ELR (cell line): ENCODE data around the gene INPP4A.

Experiments
- DNase-seq: peaks from one replicate; pipeline ENCODE4 v3.0.0-alpha.2; 2015; ENCODE audit warnings: low read depth

INPP4A gene

GRCh38 chr2:98436734-98437133 lies 7.9 kb upstream of the INPP4A start:
- DNase-seq, result no peak

GRCh38 chr2:98438190-98439133 lies 6.2 kb upstream of the INPP4A start:
- peak; percentile 5 for DNase-seq

GRCh38 chr2:98441706-98442450 lies 2.8 kb upstream of the INPP4A start:
- DNase-seq, result no peak

- DNase-seq, result no peak
Observed at GRCh38 chr2:98442488-98442887, 2.2 kb upstream of the INPP4A start.

DNA sequence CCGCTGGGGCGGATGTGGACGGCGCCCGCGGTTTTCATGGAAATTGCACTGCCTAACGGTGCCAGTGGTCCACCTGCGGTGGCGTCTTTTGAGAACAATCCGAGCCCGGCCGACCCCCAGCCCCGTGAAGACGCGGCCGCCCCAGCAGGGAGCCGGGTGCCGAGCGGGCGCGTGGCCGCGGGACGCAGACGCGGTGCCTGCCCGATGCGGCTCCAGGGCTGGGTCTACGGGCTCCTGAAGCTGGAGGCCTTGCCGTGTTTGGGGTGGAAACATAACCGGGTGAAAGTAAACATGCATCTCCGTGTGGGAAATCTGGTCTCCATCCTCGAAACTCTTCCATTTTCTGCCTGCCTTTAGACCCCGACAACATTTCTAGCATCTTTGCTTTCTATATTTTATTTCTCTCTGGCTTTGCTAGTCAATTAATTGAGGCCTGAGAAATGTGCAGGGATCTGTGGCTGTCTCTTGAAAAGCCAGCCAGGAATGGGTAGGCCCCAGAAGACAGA lies 572 bp downstream of the INPP4A start:
- peak; percentile 45 for DNase-seq

DNA sequence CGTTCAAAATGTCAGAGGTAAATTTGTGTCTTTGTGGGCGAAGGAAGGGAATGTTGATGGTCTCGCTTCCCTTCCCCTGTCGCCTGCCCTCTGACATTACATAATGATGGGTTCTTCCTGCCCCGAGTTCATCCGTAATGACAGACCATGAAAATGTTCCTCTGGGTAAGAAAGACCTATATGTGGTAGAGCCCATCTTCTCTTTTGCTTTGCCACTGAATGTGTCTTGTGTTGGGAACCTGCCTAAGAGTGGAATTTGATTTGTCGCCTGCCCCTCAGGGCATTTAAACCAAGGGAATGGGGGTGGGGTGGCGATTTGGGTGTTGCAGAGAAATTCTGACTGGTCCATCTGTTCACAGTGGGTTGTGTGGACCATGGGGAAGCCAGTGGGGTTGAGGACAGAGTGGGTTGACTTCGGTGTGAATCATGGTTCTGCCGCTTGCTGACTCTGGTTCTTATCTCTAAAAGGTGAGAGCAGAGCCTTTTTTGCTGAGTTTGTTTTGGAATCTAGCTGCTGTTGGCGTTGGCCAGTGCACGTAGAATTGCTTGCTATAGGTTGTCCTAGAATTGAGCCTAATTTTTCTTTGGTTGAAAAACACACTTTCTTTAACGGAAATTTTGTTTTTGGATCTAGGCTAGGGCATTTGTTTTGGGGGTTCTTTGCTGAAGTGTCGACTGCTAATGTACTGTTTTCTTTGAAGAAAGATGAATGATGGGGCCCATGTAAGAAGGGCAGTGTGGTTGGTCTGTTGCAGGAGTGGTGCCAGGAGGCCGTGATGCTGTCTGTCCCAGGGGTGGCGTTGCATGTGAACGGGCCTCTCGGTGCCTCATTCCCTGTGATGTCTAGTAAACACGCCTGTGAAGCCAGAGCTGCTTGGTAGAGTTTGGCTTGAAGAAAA lies 1.3 kb downstream of the INPP4A start:
- DNase-seq, result peak; percentile 22

- DNase-seq, result no peak
Observed at GRCh38 chr2:98446850-98447249, 2.2 kb downstream of the INPP4A start.

DNA sequence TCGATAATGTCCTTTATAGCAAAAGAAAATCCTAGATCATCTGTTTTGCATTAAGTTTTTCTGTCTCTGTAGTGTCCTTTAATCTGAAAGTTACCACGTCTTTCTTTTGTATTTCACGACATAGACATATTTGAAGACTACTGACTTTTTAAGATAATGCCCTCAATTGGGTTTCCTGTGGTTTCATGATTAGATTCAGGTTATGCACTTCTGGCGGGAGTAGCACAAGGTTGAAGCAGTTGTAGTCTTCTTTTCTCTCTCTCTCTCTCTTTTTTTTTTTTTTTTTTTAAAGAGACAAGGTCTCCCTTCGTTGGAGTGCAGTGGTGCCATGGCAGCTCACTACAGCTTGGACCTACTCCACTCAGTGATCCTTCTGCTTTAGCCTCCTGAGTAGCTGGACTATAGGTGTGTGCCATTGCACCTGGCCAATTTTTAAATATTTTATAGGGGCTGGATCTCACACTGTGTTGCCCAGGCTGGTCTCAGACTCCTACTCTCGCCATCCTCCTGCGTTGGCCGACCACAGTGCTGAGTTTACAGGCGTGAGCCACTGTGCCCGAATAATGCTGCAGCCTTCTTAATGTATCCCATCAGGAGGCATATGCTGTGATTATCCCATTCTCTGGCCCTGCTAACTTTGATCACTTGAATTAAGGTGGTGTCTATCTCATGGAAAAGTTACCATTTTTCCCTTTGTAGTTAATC lies 3.9 kb downstream of the INPP4A start:
- no peak for DNase-seq

- no peak for DNase-seq
Observed at GRCh38 chr2:98452396-98453027, 7.9 kb downstream of the INPP4A start.

GRCh38 chr2:98453083-98453482 lies 8.4 kb downstream of the INPP4A start:
- DNase-seq, result no peak

GRCh38 chr2:98453531-98453930 lies 8.9 kb downstream of the INPP4A start:
- DNase-seq, result no peak

- DNase-seq, result no peak
Observed at GRCh38 chr2:98454073-98454472, 9.4 kb downstream of the INPP4A start.

- DNase-seq, result peak; percentile 70
Observed at GRCh38 chr2:98454500-98455235, 10.0 kb downstream of the INPP4A start.

GRCh38 chr2:98455494-98455976 lies 10.9 kb downstream of the INPP4A start:
- peak; percentile 40 for DNase-seq

DNA sequence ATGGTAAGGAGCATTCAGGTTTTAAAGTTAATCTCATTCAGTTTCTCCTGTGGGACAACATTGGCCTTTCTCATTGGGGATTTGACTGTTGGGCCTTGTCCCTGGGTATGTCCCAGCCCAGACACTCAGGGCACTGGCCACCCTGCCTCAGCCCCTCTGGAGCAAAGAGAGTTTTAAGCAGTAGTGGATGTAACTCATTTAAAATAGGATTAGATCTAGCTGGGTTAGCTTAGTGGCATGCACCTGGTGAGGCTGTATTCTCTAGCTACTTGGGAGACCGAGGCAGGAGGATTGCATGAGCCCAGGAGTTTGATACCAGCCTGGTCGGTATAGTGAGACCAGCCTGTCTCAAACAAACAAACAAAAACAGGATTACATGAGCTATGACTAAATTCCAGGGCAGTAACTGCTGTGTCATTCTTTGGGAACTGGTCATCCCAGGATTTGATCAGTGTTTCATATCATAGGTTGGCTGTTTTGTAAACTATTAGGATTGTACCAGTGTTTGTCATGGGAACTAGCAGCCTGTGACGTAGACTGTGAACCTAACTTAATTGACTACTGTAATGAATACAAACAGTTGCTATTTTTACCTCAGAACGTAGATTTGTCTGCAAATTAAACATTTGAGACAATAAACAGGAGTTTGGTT lies 12.5 kb downstream of the INPP4A start:
- DNase-seq, result peak; percentile 93

GRCh38 chr2:98458207-98458606 lies 13.5 kb downstream of the INPP4A start:
- peak; percentile 42 for DNase-seq

GRCh38 chr2:98458667-98459380 lies 14.2 kb downstream of the INPP4A start:
- DNase-seq, result no peak

GRCh38 chr2:98459496-98460175 lies 15.0 kb downstream of the INPP4A start:
- no peak for DNase-seq
